ENCODE measurements around the gene AGAP3. TPM values are rescaled to one million over a fixed set of nuclear protein-coding genes. Genes with fewer than 3 reads are reported as not detected.
A peak's percentile ranks its signal among the peaks of the same experiment; 100 is the strongest.
"Not testable (repeated sequence)": the region's sequence is repeated elsewhere in the genome, so short reads cannot be mapped to it uniquely, and the experiment has no call there.

Gene AGAP3
- total RNA-seq (2014; rRNA removed; shearing (Covaris generic)) = 79.6 and 84.4 TPM in 2 replicates
- 243 and 264 TPM in 2 replicates for polyA plus RNA-seq (2015; cell fraction: cytosol; rRNA removed)
- 529 and 586 TPM in 2 replicates for polyA plus RNA-seq (2015; cell fraction: nucleus; rRNA removed)

GRCh38 chr7:151085691-151086620 lies at the start of gene AGAP3:
Gene AGAP3 (plus strand): TSS chr7:151086475. CDS start chr7:151086742, 267 bp downstream.
- peak; percentile 89 for DNase-seq (ENCODE audit: low read depth, low spot score)
- in situ Hi-C loops (cut with HindIII; ENCODE audit: low pct_unique_long_range_greater_than_20kb, low sequenced_read_pairs) = no loop called here

DNA sequence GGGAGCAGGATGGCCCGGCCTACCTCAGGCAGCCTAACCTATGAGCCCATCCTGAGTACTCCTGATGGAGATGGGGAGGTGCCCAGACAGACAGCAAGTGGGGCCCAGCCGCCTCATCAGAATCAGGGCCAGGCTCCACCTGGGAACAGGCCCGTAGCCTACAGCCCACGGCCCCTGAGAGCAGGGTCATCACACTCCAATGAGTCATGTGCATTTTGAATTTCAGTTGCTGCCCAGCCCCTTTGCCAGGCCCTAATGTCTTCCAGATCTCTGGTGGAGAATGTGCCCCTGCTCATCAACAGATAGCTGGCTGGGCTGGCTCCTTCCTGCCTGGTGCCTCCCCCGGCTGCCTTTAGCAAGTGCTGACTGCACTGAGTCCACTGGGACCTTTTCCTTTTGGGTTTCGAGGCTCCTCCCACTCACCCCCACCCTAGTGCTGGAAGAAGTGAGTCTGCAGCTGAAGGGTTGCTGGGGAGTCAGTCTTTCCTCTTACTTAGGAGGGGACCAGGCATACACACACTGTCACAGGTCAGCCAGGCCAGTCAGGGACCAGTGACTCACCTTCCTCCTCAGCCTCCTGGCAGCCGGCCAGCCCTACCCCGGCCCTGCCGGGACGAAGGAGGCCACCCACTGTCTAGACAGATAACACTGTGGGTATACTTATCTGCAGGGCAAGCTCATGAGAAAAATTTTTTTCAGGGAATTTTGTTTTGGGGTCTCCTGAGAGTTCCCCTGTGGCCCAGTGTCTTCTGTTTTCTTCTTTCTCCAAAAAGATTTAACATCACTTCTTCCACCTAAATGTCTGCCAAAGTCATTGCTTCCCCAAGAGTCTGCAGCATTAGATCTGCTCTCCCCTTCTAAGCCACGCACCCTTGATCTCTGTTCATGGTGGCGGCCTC lies 47.1 kb upstream of the AGAP3 start:
- DNase-seq (ENCODE audit: low read depth, low spot score) = peak; percentile 75
- in situ Hi-C loops (cut with HindIII; ENCODE audit: low pct_unique_long_range_greater_than_20kb, low sequenced_read_pairs) = no loop called here

- in situ Hi-C loops (cut with HindIII; ENCODE audit: low pct_unique_long_range_greater_than_20kb, low sequenced_read_pairs) = no loop called here
- DNase-seq (ENCODE audit: low read depth, low spot score) = no peak
Measured at GRCh38 chr7:151039850-151040548, 46.3 kb upstream of the AGAP3 start.

GRCh38 chr7:151040616-151041375 lies 45.5 kb upstream of the AGAP3 start:
- in situ Hi-C loops (cut with HindIII; ENCODE audit: low pct_unique_long_range_greater_than_20kb, low sequenced_read_pairs) = no loop called here
- no peak for DNase-seq (ENCODE audit: low read depth, low spot score)

DNA sequence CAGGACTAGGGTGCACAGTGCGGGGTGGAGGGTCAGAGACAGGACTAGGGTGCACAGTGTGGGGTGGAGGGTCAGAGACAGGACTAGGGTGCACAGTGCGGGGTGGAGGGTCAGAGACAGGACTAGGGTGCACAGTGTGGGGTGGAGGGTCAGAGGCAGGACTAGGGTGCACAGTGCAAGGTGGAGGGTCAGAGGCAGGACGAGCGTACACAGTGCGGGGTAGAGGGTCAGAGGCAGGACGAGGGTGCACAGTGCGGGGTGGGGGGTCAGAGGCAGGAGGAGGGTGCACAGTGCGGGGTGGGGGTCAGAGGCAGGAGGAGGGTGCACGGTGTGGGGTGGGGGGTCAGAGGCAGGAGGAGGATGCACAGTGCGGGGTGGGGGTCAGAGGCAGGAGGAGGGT lies 42.8 kb upstream of the AGAP3 start:
- DNase-seq (ENCODE audit: low read depth, low spot score); in situ Hi-C loops (cut with HindIII; ENCODE audit: low pct_unique_long_range_greater_than_20kb, low sequenced_read_pairs): not testable (repeated sequence)

DNA sequence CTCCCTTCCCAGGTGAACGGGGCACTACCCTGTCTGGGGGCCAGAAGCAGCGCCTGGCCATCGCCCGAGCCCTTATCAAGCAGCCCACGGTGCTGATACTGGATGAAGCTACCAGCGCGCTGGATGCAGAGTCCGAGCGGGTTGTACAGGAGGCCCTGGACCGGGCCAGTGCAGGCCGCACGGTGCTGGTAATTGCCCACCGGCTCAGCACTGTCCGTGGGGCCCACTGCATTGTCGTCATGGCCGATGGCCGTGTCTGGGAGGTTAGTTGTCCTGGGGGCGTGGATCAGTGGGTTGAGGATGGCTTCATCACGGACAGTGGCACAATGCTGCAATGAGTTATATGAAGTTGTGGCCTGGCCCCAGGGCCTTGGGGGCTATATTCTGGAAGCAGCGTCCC lies 42.3 kb upstream of the AGAP3 start:
- DNase-seq (ENCODE audit: low read depth, low spot score) = no peak
- in situ Hi-C loops (cut with HindIII; ENCODE audit: low pct_unique_long_range_greater_than_20kb, low sequenced_read_pairs) = no loop called here

DNA sequence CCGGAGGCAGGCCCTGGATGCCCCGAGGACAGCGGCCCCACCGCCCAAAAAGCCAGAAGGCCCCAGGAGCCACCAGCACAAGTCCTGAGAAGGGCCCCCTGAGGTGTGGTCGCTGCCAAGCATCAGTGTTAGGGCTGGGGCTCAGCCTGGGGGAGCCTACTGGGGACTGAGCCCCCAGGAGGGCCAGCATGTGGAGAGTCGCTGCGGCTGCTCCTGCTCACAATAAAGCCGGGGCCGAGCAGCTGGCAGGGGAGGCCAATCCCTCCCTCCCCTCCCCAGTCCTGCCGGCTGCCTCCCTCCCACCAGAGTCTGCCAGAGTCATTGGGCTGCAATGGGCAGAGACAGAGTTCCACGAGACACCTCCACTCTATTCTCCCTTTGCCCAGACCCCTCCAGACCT lies 41.0 kb upstream of the AGAP3 start:
- DNase-seq (ENCODE audit: low read depth, low spot score) = no peak
- in situ Hi-C loops (cut with HindIII; ENCODE audit: low pct_unique_long_range_greater_than_20kb, low sequenced_read_pairs) = no loop called here

- in situ Hi-C loops (cut with HindIII; ENCODE audit: low pct_unique_long_range_greater_than_20kb, low sequenced_read_pairs) = no loop called here
- no peak for DNase-seq (ENCODE audit: low read depth, low spot score)
Measured at GRCh38 chr7:151045967-151046366, 40.3 kb upstream of the AGAP3 start.

- in situ Hi-C loops (cut with HindIII; ENCODE audit: low pct_unique_long_range_greater_than_20kb, low sequenced_read_pairs) = no loop called here
- no peak for DNase-seq (ENCODE audit: low read depth, low spot score)
Measured at GRCh38 chr7:151046603-151047573, 39.4 kb upstream of the AGAP3 start.

DNA sequence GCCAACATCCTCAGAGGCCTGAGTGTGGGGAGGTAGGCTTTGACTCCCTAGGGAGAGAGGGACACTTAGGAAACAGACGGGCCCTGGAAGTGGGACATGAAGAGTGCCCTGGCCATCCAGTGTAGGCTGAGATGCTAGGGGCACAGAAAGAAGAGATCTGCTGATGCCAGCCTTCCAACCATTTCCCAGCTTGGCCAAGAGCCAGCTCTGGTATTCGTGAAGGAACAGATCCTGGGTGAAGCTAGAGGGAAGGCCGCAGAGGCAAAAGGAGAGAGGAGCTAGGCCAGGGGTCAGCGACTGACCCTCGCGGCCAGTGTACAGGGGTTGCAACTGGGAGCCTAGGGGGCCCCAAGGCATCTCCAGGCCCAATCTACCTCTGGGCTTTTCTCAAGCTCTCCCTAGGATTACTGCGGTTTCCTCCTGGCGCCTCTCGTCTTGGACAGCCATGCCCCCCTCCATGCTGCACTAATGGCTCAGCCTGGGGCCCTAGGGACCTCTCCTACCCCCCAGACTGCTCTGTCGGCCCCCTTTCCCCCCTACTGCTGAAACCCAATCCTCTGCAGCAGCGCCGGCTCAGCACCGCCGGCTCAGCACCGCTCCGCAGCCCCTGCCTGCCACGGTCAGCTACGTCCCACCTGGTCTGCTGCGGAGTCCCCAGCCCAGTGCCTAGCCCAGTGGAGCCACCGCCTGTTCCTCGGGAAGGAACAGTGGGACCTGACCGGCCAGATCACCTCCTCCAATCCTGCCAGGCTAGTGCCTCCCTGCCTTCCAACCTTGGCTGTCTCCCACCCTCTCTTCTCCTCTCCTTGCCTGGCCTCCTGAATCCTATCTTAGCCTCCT lies 38.1 kb upstream of the AGAP3 start, which contains the start of gene ASIC3:
ASIC3 (plus strand) TSS at position 556 of the 840 bp plus-strand sequence. CDS start 355 bp downstream, outside the sequence.
- in situ Hi-C loops (cut with HindIII; ENCODE audit: low pct_unique_long_range_greater_than_20kb, low sequenced_read_pairs) = no loop called here
- DNase-seq (ENCODE audit: low read depth, low spot score) = no peak

DNA sequence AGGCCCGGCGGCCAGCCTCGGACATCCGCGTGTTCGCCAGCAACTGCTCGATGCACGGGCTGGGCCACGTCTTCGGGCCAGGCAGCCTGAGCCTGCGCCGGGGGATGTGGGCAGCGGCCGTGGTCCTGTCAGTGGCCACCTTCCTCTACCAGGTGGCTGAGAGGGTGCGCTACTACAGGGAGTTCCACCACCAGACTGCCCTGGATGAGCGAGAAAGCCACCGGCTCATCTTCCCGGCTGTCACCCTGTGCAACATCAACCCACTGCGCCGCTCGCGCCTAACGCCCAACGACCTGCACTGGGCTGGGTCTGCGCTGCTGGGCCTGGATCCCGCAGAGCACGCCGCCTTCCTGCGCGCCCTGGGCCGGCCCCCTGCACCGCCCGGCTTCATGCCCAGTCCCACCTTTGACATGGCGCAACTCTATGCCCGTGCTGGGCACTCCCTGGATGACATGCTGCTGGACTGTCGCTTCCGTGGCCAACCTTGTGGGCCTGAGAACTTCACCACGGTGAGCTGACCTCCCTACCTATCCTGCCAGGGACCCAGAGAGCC lies 37.3 kb upstream of the AGAP3 start:
- in situ Hi-C loops (cut with HindIII; ENCODE audit: low pct_unique_long_range_greater_than_20kb, low sequenced_read_pairs) = no loop called here
- DNase-seq (ENCODE audit: low read depth, low spot score) = no peak

DNA sequence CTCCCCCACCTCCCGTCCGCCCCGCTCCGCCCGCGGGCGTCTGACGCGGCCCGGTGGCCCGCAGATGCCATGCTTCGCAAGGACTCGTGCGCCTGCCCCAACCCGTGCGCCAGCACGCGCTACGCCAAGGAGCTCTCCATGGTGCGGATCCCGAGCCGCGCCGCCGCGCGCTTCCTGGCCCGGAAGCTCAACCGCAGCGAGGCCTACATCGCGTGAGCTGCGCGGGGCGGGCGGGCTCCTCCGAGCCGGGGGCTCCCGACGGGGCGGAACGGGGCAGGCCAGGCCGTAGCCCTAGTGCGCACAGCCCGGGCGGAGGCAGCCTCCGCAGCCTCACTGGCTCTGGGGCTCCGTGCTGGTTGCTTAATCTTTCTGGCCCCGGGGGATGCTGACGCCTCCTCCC lies 35.2 kb upstream of the AGAP3 start:
- in situ Hi-C loops (cut with HindIII; ENCODE audit: low pct_unique_long_range_greater_than_20kb, low sequenced_read_pairs) = no loop called here
- no peak for DNase-seq (ENCODE audit: low read depth, low spot score)

DNA sequence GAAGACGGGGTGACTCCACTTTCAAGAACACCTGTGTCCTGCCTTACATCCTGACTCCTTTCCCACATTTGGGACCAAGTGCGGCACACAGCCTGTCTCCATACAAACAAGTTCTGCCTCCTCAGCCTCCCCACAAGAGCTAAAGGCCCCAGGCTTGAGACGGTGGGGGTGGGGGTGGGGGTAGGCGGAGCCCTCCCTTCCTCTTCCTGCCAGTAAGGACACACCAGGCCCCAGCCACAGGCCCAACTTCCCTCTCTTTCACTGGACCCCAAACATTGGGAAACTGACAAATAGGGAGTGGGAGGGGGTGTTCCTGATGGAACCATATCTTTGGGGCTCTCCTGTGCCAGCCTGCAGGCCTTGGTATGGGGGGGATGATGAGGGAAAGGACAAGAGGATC lies 33.2 kb upstream of the AGAP3 start:
- in situ Hi-C loops (cut with HindIII; ENCODE audit: low pct_unique_long_range_greater_than_20kb, low sequenced_read_pairs) = no loop called here
- no peak for DNase-seq (ENCODE audit: low read depth, low spot score)

- in situ Hi-C loops (cut with HindIII; ENCODE audit: low pct_unique_long_range_greater_than_20kb, low sequenced_read_pairs) = no loop called here
- no peak for DNase-seq (ENCODE audit: low read depth, low spot score)
Measured at GRCh38 chr7:151053751-151054150, 32.5 kb upstream of the AGAP3 start.

- in situ Hi-C loops (cut with HindIII; ENCODE audit: low pct_unique_long_range_greater_than_20kb, low sequenced_read_pairs) = no loop called here
- DNase-seq (ENCODE audit: low read depth, low spot score) = no peak
Measured at GRCh38 chr7:151056283-151056665, 30.0 kb upstream of the AGAP3 start.
